SU-DHL-6 (cell line): ENCODE measurements around the gene GZMM.

Experiments
- H2AFZ ChIP-seq: fragments of 200-600 bp; sonication (generic); 2 replicates; pipeline ENCODE4 v1.6.1; 2014; ENCODE audit warnings: low read depth, mild to moderate bottlenecking, moderate library complexity, mixed read lengths, antibody characterized with exemption, low read length; ENCODE audit not compliant: severe bottlenecking
- H3F3A ChIP-seq: fragments of 200-600 bp; shearing (Covaris generic); 2 replicates; pipeline ENCODE4 v1.6.0; 2016; ENCODE audit warnings: antibody characterized with exemption, mild to moderate bottlenecking; ENCODE audit not compliant: insufficient read depth
- H3K27ac ChIP-seq: fragments of 200-600 bp; sonication (generic); 2 replicates; pipeline ENCODE4 v1.5.1; 2016; ENCODE audit warnings: low read depth, mild to moderate bottlenecking, low read length, moderate library complexity, mixed read lengths
- H3K27me3 ChIP-seq: fragments of 200-600 bp; sonication (generic), shearing (Covaris generic); 2 replicates; pipeline ENCODE4 v1.6.0; 2014; ENCODE audit warnings: mild to moderate bottlenecking, low read length
- H3K36me3 ChIP-seq: fragments of 200-600 bp; sonication (generic); 2 replicates; pipeline ENCODE4 v1.6.1; 2014; ENCODE audit warnings: mild to moderate bottlenecking, low read length, mixed read lengths
- H3K4me2 ChIP-seq: fragments of 300-600, 200-600 bp; shearing (Covaris generic), sonication (generic); 2 replicates; pipeline ENCODE4 v1.6.0; 2014; ENCODE audit warnings: low read length, low read depth, mild to moderate bottlenecking; ENCODE audit not compliant: poor library complexity, severe bottlenecking
- H3K4me3 ChIP-seq: fragments of 200-600 bp; sonication (generic); 2 replicates; pipeline ENCODE4 v1.5.1; 2014; ENCODE audit warnings: antibody characterized with exemption, low read length, mild to moderate bottlenecking, mixed read lengths; ENCODE audit not compliant: insufficient read depth, poor library complexity, severe bottlenecking
- H3K79me2 ChIP-seq: fragments of 200-600 bp; sonication (generic); 2 replicates; pipeline ENCODE4 v1.6.1; 2014; ENCODE audit warnings: mild to moderate bottlenecking, low read length, moderate library complexity; ENCODE audit not compliant: insufficient read depth
- H3K9ac ChIP-seq: fragments of 200-600 bp; sonication (generic); 2 replicates; pipeline ENCODE4 v1.7.0; 2014; ENCODE audit warnings: mild to moderate bottlenecking, low read length
- H3K9me2 ChIP-seq: fragments of 200-600 bp; sonication (generic); replicated peaks from 2 replicates; pipeline ENCODE4 v1.6.1; 2014; ENCODE audit warnings: low read length; ENCODE audit not compliant: insufficient read depth
- H3K9me3 ChIP-seq: fragments of 200-600 bp; sonication (generic); 2 replicates; pipeline ENCODE4 v1.6.1; 2014; ENCODE audit warnings: low read length, mixed read lengths; ENCODE audit not compliant: insufficient read depth
- H4K20me1 ChIP-seq: fragments of 200-600 bp; sonication (generic); 2 replicates; pipeline ENCODE4 v1.6.1; 2014; ENCODE audit warnings: low read depth, mild to moderate bottlenecking, antibody characterized with exemption, low read length, moderate library complexity, mixed read lengths
- CTCF ChIP-seq: fragments of 200-600 bp; sonication (generic); IDR thresholded peaks from one replicate; pipeline ENCODE4 v1.5.1; 2017; ENCODE audit warnings: antibody characterized with exemption, mild to moderate bottlenecking, low read length, moderate library complexity; ENCODE audit not compliant: insufficient read depth, poor library complexity, severe bottlenecking
- EZH2phosphoT487 ChIP-seq: fragments of 200-600 bp; sonication (generic), shearing (Covaris generic); conservative IDR thresholded peaks from 2 replicates; pipeline ENCODE4 v1.6.1; 2018; ENCODE audit warnings: mild to moderate bottlenecking, antibody characterized with exemption, low read length, moderate library complexity, mixed read lengths

The GZMM gene

GRCh38 chr19:506404-507285, 37.2 kb upstream of the GZMM start:
- no peaks in the 10 kb centered on the region for H3K79me2 ChIP-seq
- peak overlapping the region; percentile 91 for H3K4me2 ChIP-seq
- peaks cover 10% of the 10 kb centered on the region for H3F3A ChIP-seq
- peak overlapping the region; percentile 81 for H3K9ac ChIP-seq
- TF ChIP-seq EZH2phosphoT487 (no peak), CTCF (peak; percentile 95)
- no peaks in the 10 kb centered on the region for H4K20me1 ChIP-seq
- H3K9me3 ChIP-seq: no peaks in the 10 kb centered on the region
- H3K36me3 ChIP-seq: no peaks in the 10 kb centered on the region
- no peaks in the 10 kb centered on the region for H3K27me3 ChIP-seq
- no peaks in the 10 kb centered on the region for H3K9me2 ChIP-seq
- H3K4me3 ChIP-seq: peak overlapping the region; percentile 70
- H2AFZ ChIP-seq: peak overlapping the region; percentile 98
- peak overlapping the region; percentile 88 for H3K27ac ChIP-seq

DNA sequence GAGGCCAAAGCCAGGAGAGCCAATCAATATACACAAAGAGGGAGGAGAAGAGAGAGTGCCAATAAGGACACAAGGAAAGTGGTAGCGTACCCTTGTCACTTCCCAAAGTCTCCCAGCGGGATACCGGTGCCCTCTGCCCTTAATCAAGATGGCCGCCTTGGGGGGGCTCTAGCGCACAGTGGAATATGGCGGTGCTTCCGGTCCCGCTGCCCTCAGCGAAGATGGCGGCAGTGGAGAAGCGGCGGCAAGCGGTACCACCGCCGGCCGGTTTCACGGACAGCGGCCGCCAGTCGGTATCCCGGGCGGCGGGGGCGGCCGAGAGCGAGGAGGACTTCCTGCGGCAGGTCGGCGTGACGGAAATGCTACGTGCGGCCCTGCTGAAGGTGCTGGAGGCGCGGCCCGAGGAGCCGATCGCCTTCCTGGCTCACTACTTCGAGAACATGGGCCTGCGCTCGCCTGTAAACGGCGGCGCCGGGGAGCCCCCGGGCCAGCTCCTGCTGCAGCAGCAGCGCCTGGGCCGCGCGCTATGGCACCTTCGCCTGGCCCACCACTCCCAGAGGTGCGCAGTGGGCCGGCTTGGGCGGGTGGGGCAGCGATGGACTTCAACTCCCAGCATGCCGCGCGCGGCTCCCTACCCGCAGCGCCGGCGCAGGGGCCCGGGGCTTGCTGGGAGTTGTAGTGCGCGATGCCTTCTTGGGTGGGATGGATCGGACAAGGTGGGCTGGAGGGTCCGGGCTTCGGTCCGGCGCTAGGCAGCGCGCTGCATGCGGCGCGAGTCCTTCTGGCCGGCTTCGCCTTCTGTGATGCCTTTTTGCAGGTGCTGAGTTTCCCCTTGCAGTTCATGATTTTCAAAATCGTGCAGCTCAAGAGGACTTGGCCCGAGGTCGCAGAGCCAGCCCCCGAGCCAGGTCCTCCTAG, 36.3 kb upstream of the GZMM start, which contains the start of gene TPGS1:
Gene TPGS1, plus strand, starts transcription at position 212 of the 918 bp plus-strand sequence. Its CDS starts 10 bp downstream, at position 222.
- Histone ChIP-seq H3F3A (peaks cover 10% of the 10 kb centered on the region), H3K27ac (peak within 1 kb of the TSS; percentile 88), H2AFZ (peak within 1 kb of the TSS; percentile 98), H3K9me2 (no peaks in the 10 kb centered on the region), H3K79me2 (no peaks in the 10 kb centered on the region), H3K36me3 (no peaks in the 10 kb centered on the region), H3K9me3 (no peaks in the 10 kb centered on the region), H3K4me3 (peak within 1 kb of the TSS; percentile 70), H3K27me3 (no peaks in the 10 kb centered on the region), H4K20me1 (no peaks in the 10 kb centered on the region), H3K9ac (peak within 1 kb of the TSS; percentile 81), H3K4me2 (peak within 1 kb of the TSS; percentile 91)
- no peak for TF ChIP-seq EZH2phosphoT487
- TF ChIP-seq CTCF: no peak

DNA sequence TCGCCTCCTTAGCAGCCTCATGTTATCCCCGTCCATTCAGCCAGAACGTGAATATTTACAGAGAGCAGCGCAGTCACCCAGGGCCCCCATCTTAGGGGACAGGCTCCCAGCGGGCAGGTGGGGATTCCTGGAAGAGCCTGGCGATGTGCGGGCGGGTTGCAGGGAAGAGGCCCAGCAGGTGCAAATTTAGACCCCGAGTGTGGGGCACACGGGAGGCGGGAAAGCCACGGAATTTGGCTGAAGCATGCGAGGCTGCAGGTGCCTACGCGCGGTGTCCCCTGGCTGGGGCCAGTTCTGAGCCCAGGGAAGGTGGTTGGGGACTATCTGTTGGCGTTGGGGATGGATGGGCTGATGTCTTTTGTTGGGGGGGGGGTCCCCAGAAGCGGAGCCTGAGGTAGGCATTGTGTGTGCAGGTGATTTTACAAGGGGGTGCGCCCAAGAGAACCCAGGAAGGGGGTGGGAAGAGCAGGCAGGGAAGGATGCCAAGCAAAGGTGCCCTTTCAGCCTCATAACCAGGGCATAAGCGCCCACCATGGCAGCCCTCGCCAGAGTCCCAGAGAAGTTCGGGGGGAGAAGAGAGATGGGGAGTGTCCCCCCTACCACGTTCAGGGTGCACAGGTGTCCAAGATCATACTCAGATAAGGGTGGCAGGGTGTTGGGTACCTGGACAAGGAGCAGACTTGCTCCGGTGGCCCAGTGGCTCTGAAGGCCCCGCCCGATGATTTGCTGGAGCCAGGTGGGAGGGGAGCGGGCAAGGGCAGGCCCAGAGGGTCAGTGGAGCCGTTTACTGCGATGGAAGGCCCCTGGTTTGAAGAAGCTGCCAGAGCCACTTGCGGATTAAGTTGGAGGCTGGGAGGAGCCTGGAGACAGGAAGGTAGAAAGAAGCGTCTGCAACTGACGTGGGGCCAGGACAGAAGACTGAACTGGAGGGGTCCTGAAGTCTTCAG, 35.4 kb upstream of the GZMM start:
- Histone ChIP-seq H3K27ac (no peak overlapping the region), H3F3A (peaks cover 10% of the 10 kb centered on the region), H3K9me3 (no peaks in the 10 kb centered on the region), H3K79me2 (no peaks in the 10 kb centered on the region), H3K9ac (peak overlapping the region; percentile 81), H3K9me2 (no peaks in the 10 kb centered on the region), H3K36me3 (no peaks in the 10 kb centered on the region), H4K20me1 (no peaks in the 10 kb centered on the region), H2AFZ (no peak overlapping the region), H3K4me2 (peak overlapping the region; percentile 91), H3K27me3 (no peaks in the 10 kb centered on the region), H3K4me3 (peak overlapping the region; percentile 70)
- TF ChIP-seq EZH2phosphoT487: no peak
- TF ChIP-seq CTCF: no peak
